UCSD-AML1 (cell line): ENCODE results near the gene FARP1.
A peak's percentile ranks its signal among the peaks of the same experiment; 100 is the strongest.

ENCODE experiments used
- DNase-seq: peaks from one replicate; lab custom pipeline; 2025; ENCODE audit not compliant: unreplicated experiment; lab: John Stamatoyannopoulos, UW

Gene FARP1

DNA sequence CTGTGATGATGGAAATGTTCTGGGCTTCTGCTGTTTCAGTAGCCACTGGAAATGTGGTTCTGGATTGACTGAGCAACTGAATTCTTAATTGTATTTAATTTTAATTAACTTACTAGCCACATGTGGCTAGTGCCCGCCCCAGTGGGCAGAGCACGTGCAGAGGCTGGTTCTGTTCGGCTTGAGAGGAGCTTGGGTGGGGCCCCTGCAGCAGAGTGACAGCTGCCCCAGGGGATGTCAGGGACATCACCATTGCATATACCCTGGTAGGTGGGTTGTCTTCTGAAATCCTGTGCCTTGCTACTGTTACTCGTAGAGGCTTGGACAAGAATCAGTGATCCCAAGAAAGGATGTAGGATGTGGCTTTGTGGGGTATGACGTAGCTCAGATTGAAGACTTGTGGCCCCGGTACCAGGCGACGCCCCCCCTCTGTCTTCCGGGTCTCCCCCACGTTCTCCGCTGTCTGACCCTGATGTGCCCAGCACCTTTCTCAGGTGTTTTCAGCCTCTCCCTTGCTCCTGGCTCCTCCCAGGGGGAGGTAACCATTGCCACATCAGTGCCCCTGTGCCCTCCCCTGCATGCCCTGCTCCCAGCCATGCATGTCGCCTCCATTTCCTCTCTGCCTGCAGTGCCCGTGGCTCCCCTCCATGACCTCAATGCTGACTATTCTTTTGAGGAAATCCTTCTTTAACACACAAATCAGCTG, 136.7 kb downstream of the FARP1 start:
- peak; percentile 33 for DNase-seq

DNA sequence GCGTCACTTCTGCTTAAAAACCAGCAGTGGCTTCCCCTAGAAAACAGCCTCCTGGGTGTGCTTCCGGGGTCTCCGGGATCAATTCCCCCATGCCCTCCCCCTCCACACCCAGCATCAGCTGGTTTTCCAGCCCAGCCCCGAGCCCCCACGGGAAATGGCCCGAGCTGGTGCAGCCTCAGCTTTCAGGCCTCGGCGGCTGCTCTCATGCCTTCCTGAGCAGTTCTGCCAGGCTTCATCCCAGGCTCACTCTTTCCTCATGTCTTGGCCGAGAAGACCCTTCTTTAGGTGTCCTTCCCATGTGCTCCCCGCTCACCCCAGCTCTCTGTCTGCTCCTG, 137.2 kb downstream of the FARP1 start:
- DNase-seq, result no peak

GRCh38 chr13:98284679-98285078, 141.8 kb downstream of the FARP1 start:
- DNase-seq, result no peak

DNA sequence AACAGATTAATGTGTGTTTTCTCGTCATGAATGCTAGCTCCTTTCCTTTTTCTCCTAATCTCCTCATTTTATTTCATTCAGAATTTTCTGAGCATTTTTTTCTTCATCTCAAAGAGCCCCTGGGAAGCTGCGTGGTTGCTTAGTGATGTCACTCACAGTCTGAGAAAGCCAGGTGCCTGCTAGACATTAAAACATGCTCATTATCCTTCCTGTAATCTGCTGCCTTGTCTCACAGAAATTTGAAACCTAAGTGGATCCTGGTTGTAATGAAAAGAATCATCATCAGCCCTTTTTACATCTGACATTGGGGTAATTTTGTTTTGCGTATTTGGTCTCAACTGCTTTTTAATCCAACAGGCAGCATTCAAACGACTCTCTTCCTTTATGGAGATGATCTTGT, 142.4 kb downstream of the FARP1 start:
- DNase-seq, result no peak

DNA sequence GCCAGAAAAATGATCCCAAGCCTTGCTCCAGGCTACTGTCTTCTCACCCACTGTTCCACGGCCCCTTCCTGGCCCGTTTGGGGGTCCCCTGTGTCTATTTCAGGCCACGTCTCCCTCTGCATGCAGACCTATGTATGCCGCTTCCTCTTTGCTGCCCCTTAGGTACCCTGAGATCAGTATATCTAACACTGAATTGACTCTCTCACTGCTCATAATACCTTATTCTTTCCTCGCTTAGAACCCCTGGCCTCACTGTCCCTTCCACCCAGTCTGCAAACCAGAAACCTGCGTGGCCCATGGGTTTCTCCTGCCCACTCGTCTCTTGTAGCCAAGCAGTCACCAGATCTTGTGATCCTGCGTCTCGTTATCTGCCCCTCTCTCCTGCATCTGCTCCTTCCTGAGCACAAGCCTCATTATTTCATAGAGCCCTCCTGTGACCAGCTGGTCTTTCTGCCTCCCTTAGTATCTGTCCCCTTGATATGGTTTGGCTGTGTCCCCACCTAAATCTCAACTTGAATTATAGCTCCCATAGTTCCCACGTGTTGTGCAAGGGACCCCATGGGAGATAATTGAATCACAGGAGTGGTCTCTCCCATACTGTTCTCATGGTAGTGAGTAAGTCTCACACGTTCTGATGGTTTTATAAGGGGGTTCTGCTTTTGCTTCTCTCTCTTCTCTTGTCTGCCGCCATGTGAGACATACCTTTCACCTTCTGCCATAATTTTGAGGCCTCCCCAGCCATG, 143.1 kb downstream of the FARP1 start:
- no peak for DNase-seq

GRCh38 chr13:98286799-98287198, 143.9 kb downstream of the FARP1 start:
- DNase-seq, result no peak

DNA sequence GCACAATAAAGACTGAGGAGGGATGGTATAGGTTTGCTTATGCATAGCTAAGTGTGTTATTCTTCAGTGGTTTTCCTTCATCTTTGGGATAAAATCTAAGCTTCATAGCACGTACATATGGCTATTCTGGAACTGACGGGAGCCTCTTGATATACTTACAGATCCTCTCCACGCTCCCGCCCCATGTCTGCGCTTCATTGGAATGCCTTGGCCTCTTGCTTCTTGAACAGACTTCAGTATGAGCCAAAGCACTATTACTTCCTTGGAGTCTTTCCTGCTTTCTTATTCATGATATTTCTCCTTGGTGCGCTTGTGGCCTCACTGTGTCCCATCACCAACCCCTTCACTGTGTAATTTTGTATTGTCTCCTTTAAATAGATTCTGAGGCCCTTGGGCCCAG, 145.3 kb downstream of the FARP1 start:
- no peak for DNase-seq

DNA sequence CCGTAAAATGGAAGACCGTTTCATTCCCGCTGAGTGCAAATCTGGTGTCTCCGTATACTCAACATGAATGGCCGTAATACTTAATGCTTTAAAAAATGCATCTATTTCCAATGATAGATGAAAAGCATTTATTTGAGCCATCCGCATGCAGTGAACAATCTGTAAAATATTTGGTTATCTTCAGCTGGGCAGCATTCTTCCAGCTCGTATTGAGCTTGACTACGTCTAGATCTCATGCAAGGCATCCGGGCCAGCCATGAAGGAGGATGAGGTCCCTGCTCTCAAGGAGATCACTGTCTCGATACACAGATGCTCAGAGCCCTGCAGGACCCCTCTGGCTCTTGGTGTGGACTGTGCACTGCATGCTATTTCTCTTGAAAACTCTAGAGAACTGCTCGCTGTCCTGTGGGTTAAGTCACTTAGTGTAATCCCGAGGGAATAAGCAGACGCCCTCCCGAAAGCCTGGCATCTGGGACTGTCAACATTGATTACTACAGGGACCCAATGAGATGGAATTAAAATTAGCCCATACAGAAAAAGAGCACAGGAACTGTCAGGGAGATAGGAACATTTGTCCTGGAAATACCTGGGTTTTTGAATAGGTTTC, 146.5 kb downstream of the FARP1 start:
- no peak for DNase-seq

GRCh38 chr13:98290261-98290660, 147.4 kb downstream of the FARP1 start:
- DNase-seq, result no peak

DNA sequence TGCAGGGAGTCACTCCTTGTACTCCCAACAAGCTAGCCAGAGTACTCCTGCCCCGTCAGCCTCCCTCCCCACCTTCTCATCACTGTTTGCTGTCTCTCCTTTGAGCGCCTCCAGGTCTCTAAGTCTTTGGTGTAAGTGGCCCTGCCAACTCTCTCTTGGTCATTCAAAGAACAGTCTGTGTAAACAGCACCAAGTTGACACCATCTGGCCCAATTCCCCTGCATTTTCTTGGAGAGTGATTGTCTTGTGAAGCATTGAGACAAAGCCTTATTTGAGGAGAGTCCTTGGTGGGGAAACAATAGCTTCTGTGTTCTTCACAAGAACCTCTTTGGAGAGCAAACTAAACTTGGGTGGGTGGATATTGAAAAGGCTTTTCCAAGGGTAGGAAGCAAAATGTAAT, 148.8 kb downstream of the FARP1 start:
- DNase-seq, result no peak

GRCh38 chr13:98293103-98293502, 150.2 kb downstream of the FARP1 start:
- no peak for DNase-seq

- no peak for DNase-seq
Measured at GRCh38 chr13:98293570-98294142, 150.8 kb downstream of the FARP1 start.

GRCh38 chr13:98295371-98295770, 152.5 kb downstream of the FARP1 start:
- no peak for DNase-seq

DNA sequence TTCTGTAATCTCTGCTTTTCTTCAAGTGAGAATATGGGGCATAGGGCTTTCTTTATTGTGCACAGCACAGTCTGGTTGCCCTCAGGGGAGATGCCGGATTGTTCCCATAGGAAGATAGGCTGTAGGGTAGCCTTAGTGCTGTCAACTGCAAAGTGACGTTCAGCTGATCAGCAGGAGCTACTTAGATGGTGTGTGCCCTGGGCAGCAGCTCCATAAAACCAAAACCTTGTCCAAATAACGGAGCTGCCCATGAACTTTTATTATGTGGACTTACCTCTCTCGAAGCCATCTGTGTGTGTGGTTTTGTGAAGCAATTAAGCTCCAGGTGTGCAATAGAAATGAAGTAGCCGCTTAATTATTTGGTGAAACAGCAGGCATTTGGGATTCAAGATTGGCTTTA, 154.2 kb downstream of the FARP1 start:
- DNase-seq, result no peak

DNA sequence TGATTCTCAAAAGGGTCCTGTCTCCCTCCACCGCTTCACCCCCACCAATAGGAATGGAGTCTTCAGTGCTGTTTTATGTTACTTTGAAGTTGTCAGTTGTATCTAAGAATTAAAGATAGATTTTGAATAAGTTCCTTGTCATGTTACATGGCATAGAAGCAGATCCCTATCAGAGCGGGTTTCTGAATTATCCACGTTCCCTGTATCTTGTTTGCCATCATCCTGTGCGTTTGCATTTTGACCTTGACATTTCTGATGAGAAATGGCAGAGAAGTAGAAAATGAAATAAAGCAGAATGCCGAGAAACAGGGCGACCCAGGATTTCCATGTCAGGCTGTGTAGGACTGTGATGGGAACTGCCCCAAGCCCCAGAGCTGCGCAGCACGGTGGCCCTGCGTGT, 154.9 kb downstream of the FARP1 start:
- no peak for DNase-seq

DNA sequence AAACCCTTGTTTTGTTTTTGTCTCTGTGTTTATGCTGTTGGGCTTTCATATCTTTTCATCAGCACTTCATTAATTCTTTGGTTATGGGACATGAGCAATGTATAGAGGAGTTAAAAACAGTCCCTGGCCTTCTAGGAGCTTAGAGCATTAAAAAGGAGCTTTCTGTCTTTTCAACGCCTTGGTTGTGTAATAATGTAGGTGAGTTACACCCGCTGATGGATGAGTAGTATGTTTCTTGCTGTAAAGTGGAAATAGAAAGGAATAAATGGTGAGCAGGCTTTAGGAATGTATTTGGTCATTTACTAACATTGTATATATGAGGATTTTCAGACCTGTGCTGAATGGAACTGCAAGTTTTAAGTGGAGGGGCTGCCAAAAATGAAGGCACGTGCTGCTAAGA, 155.7 kb downstream of the FARP1 start:
- no peak for DNase-seq

- no peak for DNase-seq
Measured at GRCh38 chr13:98299235-98299965, 156.5 kb downstream of the FARP1 start.

- no peak for DNase-seq
Measured at GRCh38 chr13:98299966-98300350, 157.1 kb downstream of the FARP1 start.

DNA sequence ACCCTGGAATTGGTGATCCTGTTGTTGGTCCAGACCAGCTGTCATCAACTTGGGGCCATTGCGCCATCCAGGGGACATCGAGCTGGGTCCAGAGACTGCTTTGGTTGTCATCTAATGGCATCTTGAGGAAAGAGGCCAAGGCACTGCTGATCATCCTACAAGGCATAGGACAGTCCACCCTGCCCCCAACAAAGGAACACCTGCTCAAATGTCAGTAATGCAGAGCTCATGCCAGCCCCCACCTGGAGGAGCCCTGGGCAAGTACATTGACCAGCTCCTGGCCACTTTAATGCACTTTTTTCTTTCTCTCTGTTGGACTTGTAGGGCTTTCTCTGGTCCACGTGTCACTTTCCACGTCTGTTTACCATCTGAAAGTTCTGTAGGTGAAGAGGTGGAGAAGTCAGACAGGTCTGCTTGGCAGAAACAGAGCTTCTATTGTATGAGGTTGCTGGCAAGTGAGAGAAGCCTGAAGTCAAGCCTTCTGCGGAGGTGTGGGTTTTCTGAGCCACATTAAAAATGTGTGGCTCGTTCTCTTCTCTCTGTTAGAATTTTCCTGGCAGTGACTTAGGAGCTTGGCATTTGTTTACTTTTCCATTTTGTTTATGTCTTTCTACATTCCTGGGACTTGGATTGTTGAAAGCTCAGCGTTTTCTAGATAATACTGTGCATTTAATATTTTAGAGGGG, 158.2 kb downstream of the FARP1 start:
- no peak for DNase-seq

- DNase-seq, result no peak
Measured at GRCh38 chr13:98301721-98302120, 158.8 kb downstream of the FARP1 start.

DNA sequence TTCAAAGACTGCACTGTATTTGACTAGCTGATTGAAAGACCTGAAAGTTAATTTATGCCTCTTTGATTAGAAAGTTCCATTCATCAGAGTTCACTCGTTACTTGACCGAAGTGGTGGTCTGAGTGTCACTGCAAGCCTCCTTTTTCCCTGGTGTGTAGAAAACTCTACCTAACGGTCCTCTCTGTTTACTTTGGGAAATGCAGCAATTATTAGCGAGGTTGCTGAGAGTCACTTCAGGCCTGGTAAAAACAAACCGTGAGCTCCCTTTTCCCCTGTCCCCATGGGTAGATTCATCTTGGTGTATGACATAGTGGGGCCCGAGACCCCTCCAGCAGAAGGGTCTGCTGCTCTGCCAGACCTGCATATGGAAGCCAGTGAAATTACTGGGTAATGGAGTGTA, 161.0 kb downstream of the FARP1 start:
- no peak for DNase-seq
